HCT116 (cell line): ENCODE measurements around the gene C10orf90. TPM values are rescaled to one million over a fixed set of nuclear protein-coding genes. Genes with fewer than 3 reads are reported as not detected.

Source experiments
- ATAC-seq: fragments of 200-7000 bp; cut with Tn5 transposase; 2 replicates; pipeline ENCODE4 v1.9.1; 2020; ENCODE audit warnings: mild to moderate bottlenecking, moderate library complexity
- BruUV-seq: library from RNA; stranded (reverse); fragments of 400-500 nt; replicated peaks from 2 replicates; lab custom pipeline; 2021; lab: Mats Ljungman, UMichigan
- CTCF ChIA-PET: fragments of 300-600 bp; sonication (Branson Sonifier 250); formaldehyde crosslinking; loops from one replicate; lab custom pipeline; 2021; ENCODE audit warnings: antibody characterized with exemption; lab: Charles Lee
- POLR2A ChIA-PET: fragments of 300-600, 350-600 bp; sonication (Branson Sonifier 250); formaldehyde crosslinking; loops from one replicate; lab custom pipeline; 2021; ENCODE audit warnings: antibody characterized with exemption; lab: Charles Lee
- RAD21 ChIA-PET, 2 experiments: fragments of 300-600 bp; sonication (Branson Sonifier 250); formaldehyde crosslinking; loops; one replicate each; lab custom pipeline; 2023; ENCODE audit warnings: low total read pairs in 2 of 2; ENCODE audit not compliant: uncharacterized antibody in 2 of 2, unreplicated experiment in 2 of 2, low non-redundant PET in 1 of 2; lab: Charles Lee
- DNase-seq: peaks from one replicate; pipeline ENCODE4 v3.0.0-alpha.2; 2010; ENCODE audit warnings: low read depth, low spot score
- H2AFZ ChIP-seq: fragments of 200-600 bp; shearing (Covaris generic), sonication (generic); 2 replicates; pipeline ENCODE4 v1.6.1; 2017; ENCODE audit warnings: low read depth, mixed run types, mixed read lengths, antibody characterized with exemption, low read length; ENCODE audit not compliant: poor library complexity, severe bottlenecking
- H3K27ac ChIP-seq: 2 replicates; pipeline ENCODE4 v1.5.1; 2012; ENCODE audit warnings: low read depth, low read length
- H3K27me3 ChIP-seq: fragments of 200-600 bp; sonication (generic); 2 replicates; pipeline ENCODE4 v1.6.1; 2016; ENCODE audit warnings: mixed run types, low read length, mixed read lengths; ENCODE audit not compliant: insufficient read depth
- H3K36me3 ChIP-seq, 2 experiments: fragments of 200-500 bp in 1 of 2; fragments of 200-600 bp in 1 of 2; sonication (Bioruptor generic) in 1 of 2; sonication (generic) in 1 of 2; 2 replicates each; pipeline versions ENCODE4 v1.5.1 to v1.6.1; 2014 to 2016; ENCODE audit warnings: low read length in 2 of 2, inconsistent platforms in 1 of 2, mixed read lengths in 1 of 2, mixed run types in 1 of 2; ENCODE audit not compliant: insufficient read depth in 2 of 2, control insufficient read depth in 1 of 2
- H3K4me1 ChIP-seq, 2 experiments: fragments of 200-600 bp in 1 of 2; sonication (generic) in 1 of 2; 2 replicates each; pipeline versions ENCODE4 v1.5.1 to v1.6.1; 2012 to 2017; ENCODE audit warnings: low read length in 2 of 2, inconsistent platforms in 1 of 2, mild to moderate bottlenecking in 1 of 2, mixed read lengths in 1 of 2, mixed run types in 1 of 2, moderate library complexity in 1 of 2; ENCODE audit not compliant: insufficient read depth in 2 of 2, control insufficient read depth in 1 of 2
- H3K4me2 ChIP-seq: fragments of 200-600 bp; sonication (generic); 2 replicates; pipeline ENCODE4 v1.6.1; 2017; ENCODE audit warnings: mixed run types, low read length, mixed read lengths
- H3K4me3 ChIP-seq, 2 experiments: fragments of 200-600 bp in 1 of 2; sonication (generic) in 1 of 2; replicated peaks in 1 of 2; 2 replicates each; pipeline ENCODE4 v1.5.1; 2011 to 2016; ENCODE audit warnings: low read length in 2 of 2, control low read depth in 1 of 2, low read depth in 1 of 2, mild to moderate bottlenecking in 1 of 2, mixed read lengths in 1 of 2, mixed run types in 1 of 2
- H3K79me2 ChIP-seq: fragments of 200-600 bp; sonication (generic); 2 replicates; pipeline ENCODE4 v1.6.1; 2017; ENCODE audit warnings: mild to moderate bottlenecking, mixed run types, low read length, moderate library complexity, mixed read lengths; ENCODE audit not compliant: insufficient read depth
- H3K9ac ChIP-seq: fragments of 200-600 bp; sonication (generic); 2 replicates; pipeline ENCODE4 v1.6.1; 2016; ENCODE audit warnings: low read length, mixed read lengths
- H3K9me2 ChIP-seq: fragments of 200-600 bp; sonication (generic), shearing (Covaris generic); 2 replicates; pipeline ENCODE4 v1.6.1; 2017; ENCODE audit warnings: mixed run types, mild to moderate bottlenecking, moderate library complexity; ENCODE audit not compliant: insufficient read depth
- H3K9me3 ChIP-seq, 2 experiments: fragments of 200-500 bp in 1 of 2; fragments of 200-600 bp in 1 of 2; sonication (Bioruptor generic) in 1 of 2; sonication (generic) in 1 of 2; 2 replicates each; pipeline ENCODE4 v1.6.1; 2014 to 2017; ENCODE audit warnings: low read length in 2 of 2, mixed read lengths in 2 of 2, inconsistent platforms in 1 of 2, low read depth in 1 of 2, mild to moderate bottlenecking in 1 of 2, mixed run types in 1 of 2, moderate library complexity in 1 of 2; ENCODE audit not compliant: control insufficient read depth in 1 of 2, insufficient read depth in 1 of 2
- H4K20me1 ChIP-seq: fragments of 200-600 bp; sonication (generic), shearing (Covaris generic); 2 replicates; pipeline ENCODE4 v1.6.1; 2017; ENCODE audit warnings: mixed run types, mild to moderate bottlenecking, moderate library complexity; ENCODE audit not compliant: insufficient read depth
- ATF3 ChIP-seq: IDR thresholded peaks from 2 replicates; pipeline ENCODE4 v1.6.1; 2012
- CBX3 ChIP-seq: IDR thresholded peaks from 2 replicates; pipeline ENCODE4 v1.6.1; 2012; ENCODE audit warnings: low read depth
- CEBPB ChIP-seq: IDR thresholded peaks from 2 replicates; pipeline ENCODE4 v1.6.1; 2012; ENCODE audit warnings: low read depth
- CTCF ChIP-seq, 3 experiments: fragments of 200-600 bp in 1 of 3; sonication (generic) in 1 of 3; IDR thresholded peaks in 2 of 3; conservative IDR thresholded peaks in 1 of 3; 2 replicates each; pipeline ENCODE4 v1.5.1; 2012 to 2017; ENCODE audit warnings: low read depth in 2 of 3, low read length in 2 of 3, antibody characterized with exemption in 1 of 3, borderline replicate concordance in 1 of 3, control low read depth in 1 of 3, mild to moderate bottlenecking in 1 of 3, mixed read lengths in 1 of 3, mixed run types in 1 of 3, moderate library complexity in 1 of 3; ENCODE audit not compliant: insufficient read depth in 1 of 3
- EZH2 ChIP-seq: fragments of 200-600 bp; sonication (generic); IDR thresholded peaks from 2 replicates; pipeline ENCODE4 v1.6.1; 2017; ENCODE audit warnings: antibody characterized with exemption, mixed run types
- EZH2phosphoT487 ChIP-seq: fragments of 200-600 bp; IDR thresholded peaks from 2 replicates; pipeline ENCODE4 v1.6.1; 2018; ENCODE audit warnings: antibody characterized with exemption, borderline replicate concordance
- FOSL1 ChIP-seq: IDR thresholded peaks from 2 replicates; pipeline ENCODE4 v1.6.1; 2012; ENCODE audit warnings: low read depth
- JUND ChIP-seq: IDR thresholded peaks from 2 replicates; pipeline ENCODE4 v1.6.1; 2012
- POLR2A ChIP-seq: IDR thresholded peaks from 2 replicates; pipeline ENCODE4 v1.7.0; 2011; ENCODE audit warnings: borderline replicate concordance; ENCODE audit not compliant: insufficient read depth, insufficient read length; ENCODE audit errors: extremely low read depth
- POLR2AphosphoS5 ChIP-seq: IDR thresholded peaks from 2 replicates; pipeline ENCODE4 v1.6.1; 2011; ENCODE audit warnings: mild to moderate bottlenecking, low read depth, low read length, moderate library complexity
- RAD21 ChIP-seq: IDR thresholded peaks from 2 replicates; pipeline ENCODE4 v1.6.1; 2012; ENCODE audit warnings: low read depth, mild to moderate bottlenecking
- SIN3A ChIP-seq: IDR thresholded peaks from 2 replicates; pipeline ENCODE4 v1.6.1; 2012; ENCODE audit warnings: low read depth
- SRF ChIP-seq: IDR thresholded peaks from 2 replicates; pipeline ENCODE4 v1.6.1; 2012; ENCODE audit warnings: low read depth
- TCF7L2 ChIP-seq: IDR thresholded peaks from 2 replicates; pipeline ENCODE4 v1.7.0; 2011; ENCODE audit warnings: borderline replicate concordance, inconsistent platforms; ENCODE audit not compliant: insufficient read depth, insufficient read length; ENCODE audit errors: extremely low read depth
- YY1 ChIP-seq: IDR thresholded peaks from 2 replicates; pipeline ENCODE4 v1.6.1; 2011; ENCODE audit warnings: low read length, low read depth, moderate library complexity, mild to moderate bottlenecking; ENCODE audit not compliant: insufficient replicate concordance; ENCODE audit errors: extremely low read depth
- ZBTB33 ChIP-seq: IDR thresholded peaks from 2 replicates; pipeline ENCODE4 v1.6.1; 2011; ENCODE audit warnings: mild to moderate bottlenecking, low read length, moderate library complexity; ENCODE audit not compliant: insufficient replicate concordance; ENCODE audit errors: extremely low read depth
- intact Hi-C: fragments of 100-400 bp; cut with micrococcal nuclease; formaldehyde crosslinking; loops from 2 replicates; pipeline ENCODE4 v1.10.0; 2022
- total RNA-seq: library from RNA; stranded (reverse); gene quantifications from one replicate; pipeline ENCODE4 v1.2.1, GENCODE V29; 2021; ENCODE audit not compliant: unreplicated experiment

Gene C10orf90
- total RNA-seq, 1 experiment from 2014 or later, result not detected

- TF ChIP-seq CTCF (IDR thresholded peaks at IDR 0.05 in 2 of 3, conservative IDR thresholded peaks at IDR 0.05 in 1 of 3; ENCODE audit: borderline replicate concordance in 1 of 3, insufficient read depth in 1 of 3, low read depth in 2 of 3, low read length in 2 of 3), result no peak
Observed at GRCh38 chr10:126481181-126481580, 189.3 kb downstream of the C10orf90 start (continued).

GRCh38 chr10:126480648-126481047 is 189.8 kb downstream of the C10orf90 start:
- H3K36me3 ChIP-seq, result no peaks in the 10 kb centered on the region
- DNase-seq, result no peak
- H3K27ac ChIP-seq, result no peak overlapping the region
- no TSS peak for BruUV-seq
- H3K9me3 ChIP-seq, result no peaks in the 10 kb centered on the region
- ChIA-PET RAD21 (no interaction called here), POLR2A (no interaction called here), CTCF (no interaction called here)
- H3K27me3 ChIP-seq, result 0 out of 2 replicates have a peak, but pooled peaks cover 5% of the 10 kb centered on the region
- H3K9me2 ChIP-seq, result no peaks in the 10 kb centered on the region
- no peak overlapping the region for H2AFZ ChIP-seq
- intact Hi-C loops, result no loop called here
- no peaks in the 10 kb centered on the region for H3K4me1 ChIP-seq
- no peak overlapping the region for H3K9ac ChIP-seq
- H4K20me1 ChIP-seq, result no peaks in the 10 kb centered on the region
- TF ChIP-seq SRF (no peak), ZBTB33 (no peak), ATF3 (no peak), JUND (no peak), RAD21 (no peak), FOSL1 (no peak), YY1 (no peak), EZH2 (no peak), SIN3A (no peak), CBX3 (no peak), CEBPB (no peak), TCF7L2 (no peak), POLR2A (no peak), POLR2AphosphoS5 (no peak), CTCF (IDR thresholded peaks at IDR 0.05 in 2 of 3, conservative IDR thresholded peaks at IDR 0.05 in 1 of 3; ENCODE audit: borderline replicate concordance in 1 of 3, insufficient read depth in 1 of 3, low read depth in 2 of 3, low read length in 2 of 3) (no peak), EZH2phosphoT487 (no peak)
- no peaks in the 10 kb centered on the region for H3K79me2 ChIP-seq
- H3K4me3 ChIP-seq, result no peak overlapping the region
- ATAC-seq, result no peak
- no peak overlapping the region for H3K4me2 ChIP-seq
